Chondrocyte (in vitro differentiated cells): ENCODE results near the gene TOMM20L. TPM values are rescaled to one million over a fixed set of nuclear protein-coding genes. Genes with fewer than 3 reads are reported as not detected.

ENCODE experiments used
- DNase-seq: peaks from one replicate; pipeline ENCODE4 v3.0.0; 2021; ENCODE audit warnings: mixed read lengths, low spot score
- H3K27ac Mint-ChIP-seq: one replicate; pipeline ENCODE4 v1.8.0; 2021; ENCODE audit warnings: mild to moderate bottlenecking, moderate library complexity, mixed read lengths; ENCODE audit not compliant: unreplicated experiment
- H3K27me3 Mint-ChIP-seq: 2 replicates; pipeline ENCODE4 v1.8.0; 2021; ENCODE audit warnings: low read depth, mixed read lengths
- H3K36me3 Mint-ChIP-seq: 2 replicates; pipeline ENCODE4 v1.8.0; 2021; ENCODE audit warnings: low read depth, mixed read lengths
- H3K4me1 Mint-ChIP-seq: 2 replicates; pipeline ENCODE4 v1.8.0; 2021; ENCODE audit warnings: low read depth, mild to moderate bottlenecking, mixed read lengths
- H3K4me3 Mint-ChIP-seq: one replicate; pipeline ENCODE4 v1.8.0; 2021; ENCODE audit warnings: mild to moderate bottlenecking, moderate library complexity, mixed read lengths; ENCODE audit not compliant: unreplicated experiment
- H3K9me3 Mint-ChIP-seq: 2 replicates; pipeline ENCODE4 v1.8.0; 2021; ENCODE audit warnings: low read depth, mixed read lengths
- CTCF ChIP-seq: fragments of 200-600 bp; sonication (generic); IDR thresholded peaks from 2 replicates; pipeline ENCODE4 v1.5.0; 2021; ENCODE audit warnings: antibody characterized with exemption, mild to moderate bottlenecking, moderate library complexity
- total RNA-seq: library from RNA; stranded (reverse); gene quantifications from 3 replicates; pipeline ENCODE4 v1.2.1, GENCODE V29; 2021

TOMM20L gene
- total RNA-seq, 1 donor from 2014 or later: not detected

DNA sequence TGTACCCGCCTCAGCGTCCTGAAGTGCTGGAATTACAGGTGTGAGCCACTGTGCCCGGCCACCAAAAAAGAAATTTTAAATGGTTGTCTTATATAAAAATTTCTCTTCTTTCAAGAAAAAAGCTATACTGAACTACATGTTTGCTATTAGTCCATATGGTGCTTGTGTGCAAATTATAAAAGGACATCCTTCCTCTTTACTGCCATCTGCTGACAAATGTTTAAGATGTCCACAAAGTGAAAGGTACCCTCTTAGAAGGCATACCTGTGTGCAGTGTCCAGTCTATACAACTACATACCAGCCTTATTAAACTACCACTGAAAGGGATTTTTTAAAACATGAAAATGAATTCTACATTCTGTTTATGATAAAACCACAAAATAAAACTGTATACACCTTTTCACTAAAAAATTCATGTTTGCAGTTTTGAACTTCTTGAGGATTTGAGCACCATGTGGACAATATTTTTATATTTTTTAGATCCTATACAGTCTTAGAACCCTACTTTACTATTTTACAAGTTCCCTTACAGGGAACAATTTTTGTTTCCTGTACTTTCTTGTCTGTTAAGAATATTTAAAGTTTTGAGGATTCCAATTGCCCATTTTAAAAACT, 32.8 kb upstream of the TOMM20L start:
- H3K9me3 Mint-ChIP-seq: no peaks in the 10 kb centered on the region
- no peak overlapping the region for H3K27ac Mint-ChIP-seq
- H3K4me3 Mint-ChIP-seq: no peak overlapping the region
- H3K36me3 Mint-ChIP-seq: peaks cover 22% of the 10 kb centered on the region
- no peak for DNase-seq
- peak; percentile 77 for TF ChIP-seq CTCF
- H3K4me1 Mint-ChIP-seq: no peaks in the 10 kb centered on the region
- H3K27me3 Mint-ChIP-seq: no peaks in the 10 kb centered on the region

DNA sequence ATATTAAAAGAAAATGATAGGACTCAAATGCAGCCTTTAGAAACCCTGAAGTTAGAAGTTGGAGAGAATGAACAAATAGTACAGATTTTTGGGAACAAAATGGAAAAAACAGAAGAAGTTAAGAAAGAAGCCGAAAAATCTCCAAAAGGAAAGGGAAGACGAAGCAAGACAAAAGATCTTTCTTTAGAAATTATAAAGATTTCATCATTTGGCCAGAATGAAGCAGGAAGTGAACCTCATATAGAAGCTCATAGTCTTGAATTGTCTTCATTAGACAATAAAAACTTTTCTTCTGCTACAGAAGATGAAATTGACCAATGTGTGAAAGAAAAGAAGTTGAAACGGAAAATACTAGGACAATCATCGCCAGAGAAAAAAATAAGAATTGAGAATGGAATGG, 31.4 kb upstream of the TOMM20L start:
- no peak for TF ChIP-seq CTCF
- H3K9me3 Mint-ChIP-seq: no peaks in the 10 kb centered on the region

GRCh38 chr14:58367296-58367695, 28.4 kb upstream of the TOMM20L start:
- peaks cover 34% of the 10 kb centered on the region for H3K36me3 Mint-ChIP-seq
- H3K27ac Mint-ChIP-seq: no peak overlapping the region
- no peak for DNase-seq
- H3K4me3 Mint-ChIP-seq: no peak overlapping the region
- TF ChIP-seq CTCF: no peak
- no peaks in the 10 kb centered on the region for H3K9me3 Mint-ChIP-seq
- no peaks in the 10 kb centered on the region for H3K27me3 Mint-ChIP-seq
- H3K4me1 Mint-ChIP-seq: peaks cover 6% of the 10 kb centered on the region

More for the DNA sequence above, 31.4 kb upstream of the TOMM20L start:
- H3K27me3 Mint-ChIP-seq: no peaks in the 10 kb centered on the region
- H3K36me3 Mint-ChIP-seq: peaks cover 30% of the 10 kb centered on the region
- no peak overlapping the region for H3K27ac Mint-ChIP-seq
- H3K4me3 Mint-ChIP-seq: no peak overlapping the region
- peaks cover 6% of the 10 kb centered on the region for H3K4me1 Mint-ChIP-seq
- DNase-seq: no peak

DNA sequence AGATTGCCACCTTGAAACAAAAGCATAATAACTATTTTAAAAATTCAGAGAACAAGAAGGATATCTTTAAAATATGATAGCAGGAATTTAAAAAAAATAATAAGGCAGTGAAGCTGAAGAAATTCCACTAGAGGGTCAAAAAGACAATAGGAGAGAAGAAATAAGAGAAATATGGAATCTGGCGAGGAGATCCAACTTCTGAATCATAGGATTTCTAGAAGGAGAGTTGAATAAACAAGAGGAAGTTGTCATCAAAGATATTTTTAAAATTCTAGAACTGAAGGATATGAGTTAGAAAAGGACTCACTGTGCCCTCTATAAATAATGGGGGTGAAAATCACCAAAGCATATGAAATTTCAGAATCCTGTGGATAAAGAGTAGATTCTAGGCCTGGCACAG, 26.8 kb upstream of the TOMM20L start:
- Mint-ChIP-seq H3K27ac (peak overlapping the region; percentile 63), H3K36me3 (peaks cover 36% of the 10 kb centered on the region), H3K4me1 (peaks cover 6% of the 10 kb centered on the region), H3K9me3 (no peaks in the 10 kb centered on the region), H3K4me3 (no peak overlapping the region), H3K27me3 (no peaks in the 10 kb centered on the region)
- TF ChIP-seq CTCF: no peak
- DNase-seq: no peak

DNA sequence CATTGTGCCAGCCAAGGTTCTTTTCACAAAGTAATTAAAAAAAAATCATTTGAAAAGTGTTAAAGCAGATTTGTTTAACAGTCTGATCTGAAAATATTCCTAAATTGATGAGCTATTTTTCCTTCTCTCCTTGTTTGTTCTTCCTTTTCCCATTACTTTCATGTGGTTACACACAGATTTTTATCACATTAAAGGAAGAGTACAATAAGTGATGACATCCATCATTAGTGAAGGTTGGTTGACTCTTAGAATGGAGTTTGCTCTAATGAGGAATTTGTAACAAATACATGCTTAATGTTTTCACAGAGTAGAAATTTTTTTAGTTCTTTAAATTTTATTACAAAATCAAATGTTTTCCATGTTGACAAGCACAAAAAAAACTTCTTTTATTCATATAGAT, 18.9 kb upstream of the TOMM20L start:
- DNase-seq: no peak
- H3K36me3 Mint-ChIP-seq: peaks cover 32% of the 10 kb centered on the region
- H3K4me3 Mint-ChIP-seq: no peak overlapping the region
- H3K27ac Mint-ChIP-seq: no peak overlapping the region
- no peaks in the 10 kb centered on the region for H3K27me3 Mint-ChIP-seq
- no peak for TF ChIP-seq CTCF
- no peaks in the 10 kb centered on the region for H3K4me1 Mint-ChIP-seq
- H3K9me3 Mint-ChIP-seq: peaks cover 9% of the 10 kb centered on the region
